ENCODE measurements around the gene STRN3.

- no peak for TF ChIP-seq POLR2A (IDR thresholded peaks at IDR 0.05)
- no peak for TF ChIP-seq CTCF (IDR thresholded peaks at IDR 0.05)
Observed at GRCh38 chr14:30869551-30870155, 156.5 kb downstream of the STRN3 start.
